Measurements from ENCODE around the gene ZDHHC6.

DNA sequence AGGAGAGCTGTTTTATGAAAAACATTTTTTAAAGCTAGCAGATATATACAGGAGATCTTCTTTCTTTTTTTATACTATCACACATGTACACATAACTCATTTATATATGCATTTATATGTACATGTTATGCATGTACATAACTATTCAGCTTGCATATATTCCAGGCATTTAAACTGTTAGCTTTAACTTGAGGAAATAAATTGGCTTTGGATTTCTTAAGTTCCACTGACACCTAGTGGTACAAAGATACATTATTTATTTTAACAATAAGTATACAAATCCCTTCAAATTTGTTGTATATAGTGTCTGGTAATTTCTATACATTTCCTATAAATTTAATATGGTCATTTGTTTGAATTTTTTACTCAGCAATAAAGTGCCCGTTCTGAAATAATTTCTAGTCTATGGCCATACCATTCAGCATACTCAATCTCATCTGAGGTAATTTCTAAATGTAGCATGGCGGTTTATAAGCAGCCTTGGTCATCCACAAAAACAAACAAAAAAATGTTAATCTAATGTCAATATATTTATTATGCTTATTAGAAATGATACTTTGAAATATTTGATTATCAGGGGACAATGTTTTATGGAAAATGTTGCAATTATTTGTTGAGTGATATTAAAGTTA lies 11.6 kb downstream of the ZDHHC6 start:
- TF ChIP-seq EZH2phosphoT487 (IDR thresholded peaks at IDR 0.05; ENCODE audit: borderline replicate concordance) (no peak), CTCF (conservative IDR thresholded peaks at IDR 0.05; ENCODE audit: low read length) (peak; percentile 70)
